SK-N-SH treated with all-trans-retinoic acid at 6 μM for 48 hours (cell line): ENCODE measurements around the gene DOC2B.

Experiments used
- ARNTL ChIP-seq: fragments of 450-650 bp; formaldehyde crosslinking; IDR thresholded peaks from 2 replicates; pipeline ENCODE4 v1.5.0; 2020; ENCODE audit warnings: low read depth, mild to moderate bottlenecking, moderate library complexity, borderline replicate concordance
- BACH2 ChIP-seq: fragments of 250-450 bp; sonication (Bioruptor Pico); IDR thresholded peaks from 2 replicates; pipeline ENCODE4 v1.9.0; 2021; ENCODE audit warnings: mild to moderate bottlenecking, borderline replicate concordance
- CREB5 ChIP-seq: fragments of 250-450 bp; sonication (Bioruptor Pico); IDR thresholded peaks from 2 replicates; pipeline ENCODE4 v1.5.1; 2020; ENCODE audit warnings: low read depth, mild to moderate bottlenecking, moderate library complexity
- GLIS3 ChIP-seq: fragments of 250-450 bp; sonication (Bioruptor Pico); IDR thresholded peaks from 2 replicates; pipeline ENCODE4 v1.5.0; 2020; ENCODE audit warnings: mild to moderate bottlenecking, moderate library complexity
- ISL1 ChIP-seq: fragments of 250-450 bp; sonication (Bioruptor Pico); IDR thresholded peaks from 2 replicates; pipeline ENCODE4 v2.1.2; 2022; ENCODE audit warnings: mild to moderate bottlenecking, moderate library complexity
- PATZ1 ChIP-seq: fragments of 250-450 bp; sonication (Bioruptor Pico); IDR thresholded peaks from 2 replicates; pipeline ENCODE4 v1.8.0; 2020; ENCODE audit warnings: mild to moderate bottlenecking, moderate library complexity, borderline replicate concordance
- POU6F1 ChIP-seq: fragments of 250-450 bp; sonication (Bioruptor Pico); IDR thresholded peaks from 2 replicates; pipeline ENCODE4 v1.8.0; 2021; ENCODE audit warnings: low read depth, mild to moderate bottlenecking, moderate library complexity, borderline replicate concordance
- PPARA ChIP-seq: fragments of 250-450 bp; sonication (Bioruptor Pico); IDR thresholded peaks from 2 replicates; pipeline ENCODE4 v1.5.0; 2020; ENCODE audit warnings: mild to moderate bottlenecking, borderline replicate concordance
- RARB ChIP-seq: fragments of 250-450 bp; sonication (Bioruptor Pico); IDR thresholded peaks from 2 replicates; pipeline ENCODE4 v1.8.0; 2021; ENCODE audit warnings: mild to moderate bottlenecking, moderate library complexity
- TSHZ2 ChIP-seq: fragments of 250-450 bp; sonication (Bioruptor Pico); IDR thresholded peaks from 2 replicates; pipeline ENCODE4 v1.5.0; 2020; ENCODE audit warnings: mild to moderate bottlenecking, moderate library complexity
- ZC3H10 ChIP-seq: fragments of 250-450 bp; sonication (Bioruptor Pico); IDR thresholded peaks from 2 replicates; pipeline ENCODE4 v1.5.1; 2021; ENCODE audit warnings: mild to moderate bottlenecking, moderate library complexity
- ZFP3 ChIP-seq: fragments of 250-450 bp; sonication (Bioruptor Pico); IDR thresholded peaks from 2 replicates; pipeline ENCODE4 v1.5.0; 2020; ENCODE audit warnings: mild to moderate bottlenecking, moderate library complexity
- ZNF565 ChIP-seq: fragments of 450-650 bp; formaldehyde crosslinking; conservative IDR thresholded peaks from 2 replicates; pipeline ENCODE4 v1.5.0; 2020; ENCODE audit warnings: low read depth, mild to moderate bottlenecking, moderate library complexity
- ZNF8 ChIP-seq: fragments of 450-650 bp; formaldehyde crosslinking; IDR thresholded peaks from 2 replicates; pipeline ENCODE4 v1.5.0; 2020; ENCODE audit warnings: mild to moderate bottlenecking, moderate library complexity

GRCh38 chr17:177155-177554, 4.3 kb downstream of the DOC2B start:
- TF ChIP-seq ZFP3 (CRISPR knock-in tag): no peak
- TF ChIP-seq PATZ1: no peak
- TF ChIP-seq PPARA (CRISPR knock-in tag): no peak
- TF ChIP-seq ARNTL (CRISPR knock-in tag): no peak
- TF ChIP-seq RARB: no peak
- no peak for TF ChIP-seq ISL1
- no peak for TF ChIP-seq BACH2 (CRISPR knock-in tag)
- TF ChIP-seq CREB5 (CRISPR knock-in tag): no peak
- TF ChIP-seq ZC3H10 (CRISPR knock-in tag): no peak
- TF ChIP-seq GLIS3 (CRISPR knock-in tag): no peak
- TF ChIP-seq POU6F1 (CRISPR knock-in tag): no peak
- TF ChIP-seq ZNF565 (CRISPR knock-in tag): no peak
- no peak for TF ChIP-seq ZNF8 (CRISPR knock-in tag)
- TF ChIP-seq TSHZ2 (CRISPR knock-in tag): no peak
